GM12891 (cell line): ENCODE data around the gene SDC3.

ENCODE experiments used
- DNase-seq: peaks from one replicate; pipeline ENCODE4 v3.0.0; 2011; ENCODE audit warnings: low spot score; ENCODE audit not compliant: insufficient read length
- FAIRE-seq: peaks from 2 replicates; lab custom pipeline; 2011; peaks lifted over from hg19 to GRCh38; lab: Jason Lieb, UNC
- PAX5 ChIP-seq: IDR thresholded peaks from 2 replicates; pipeline ENCODE4 v1.6.1; 2011; ENCODE audit warnings: low read length, moderate library complexity, mild to moderate bottlenecking; ENCODE audit not compliant: insufficient read depth, severe bottlenecking
- POLR2A ChIP-seq: IDR thresholded peaks from 2 replicates; pipeline ENCODE4 v1.6.1; 2011; ENCODE audit warnings: low read depth, low read length, control low read depth
- POLR2AphosphoS5 ChIP-seq: IDR thresholded peaks from 2 replicates; pipeline ENCODE4 v1.6.1; 2011; ENCODE audit warnings: low read depth, low read length, control low read depth
- POU2F2 ChIP-seq: IDR thresholded peaks from 2 replicates; pipeline ENCODE4 v1.6.1; 2011; ENCODE audit warnings: low read depth, mild to moderate bottlenecking, control low read depth, low read length, moderate library complexity
- SPI1 ChIP-seq: IDR thresholded peaks from 2 replicates; pipeline ENCODE4 v1.6.1; 2011; ENCODE audit warnings: low read depth, low read length, control low read depth
- TAF1 ChIP-seq: IDR thresholded peaks from 2 replicates; pipeline ENCODE4 v1.6.1; 2011; ENCODE audit warnings: low read depth, low read length, control low read depth

The SDC3 gene

DNA sequence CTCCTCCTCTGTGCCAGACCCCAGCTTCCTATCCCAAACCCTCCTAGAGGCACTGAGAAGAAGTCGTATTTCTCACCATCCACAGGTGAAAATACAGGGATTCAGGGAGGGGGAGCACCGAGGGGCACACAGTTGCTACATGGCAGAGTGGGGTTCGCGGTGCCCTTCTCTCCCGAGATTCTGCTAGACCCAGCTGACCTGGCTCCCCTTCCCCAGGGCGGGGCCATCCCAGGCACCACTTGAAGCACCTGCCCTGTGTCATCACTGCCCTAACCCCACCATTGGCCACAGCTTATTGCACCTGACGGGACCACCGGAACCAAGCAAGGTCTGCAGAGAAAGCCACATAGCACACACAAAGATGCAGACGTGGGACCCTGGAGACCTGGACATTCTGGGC lies 30.5 kb downstream of the SDC3 start:
- DNase-seq (no peak), FAIRE-seq (no peak)
- TF ChIP-seq SPI1 (no peak), POLR2AphosphoS5 (no peak), POLR2A (no peak), POU2F2 (no peak), TAF1 (no peak), PAX5 (no peak)

DNA sequence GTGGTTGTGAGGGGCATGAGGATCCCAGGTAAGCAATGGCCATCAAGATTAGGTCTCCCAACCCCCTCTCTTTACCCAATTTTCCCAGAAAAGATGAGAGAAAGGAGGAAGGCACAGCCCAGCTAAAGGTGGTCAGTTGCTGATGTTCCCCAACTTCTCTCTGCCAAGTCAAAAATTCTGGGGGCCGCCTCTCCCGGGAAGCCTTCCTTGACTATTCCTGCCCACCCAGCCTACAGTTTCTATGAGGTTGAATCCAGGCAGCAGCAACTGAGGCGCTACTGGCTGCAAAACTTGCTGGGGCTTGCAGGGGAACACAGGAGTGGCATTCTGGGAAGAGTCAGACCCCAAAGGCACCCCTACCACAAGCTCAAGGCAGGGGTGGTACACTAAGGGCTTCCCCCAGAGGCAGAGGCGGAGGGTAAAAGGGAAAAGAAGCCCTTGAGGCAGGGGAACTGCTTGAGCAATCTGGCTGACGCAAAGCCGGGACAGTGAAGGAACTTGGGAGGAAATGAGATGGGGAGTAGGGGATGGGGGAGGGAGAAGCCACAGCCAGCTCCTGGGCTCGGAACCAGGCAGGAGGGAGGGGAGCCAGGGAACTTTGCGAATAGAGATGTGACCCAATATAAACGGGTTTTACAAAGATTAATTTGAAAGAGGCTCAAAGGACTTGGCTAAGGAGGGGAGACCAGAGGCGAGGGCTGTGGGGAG lies 31.2 kb downstream of the SDC3 start:
- DNase-seq (no peak), FAIRE-seq (no peak)
- no peak for TF ChIP-seq POLR2AphosphoS5
- TF ChIP-seq POLR2A: no peak
- TF ChIP-seq TAF1: no peak
- TF ChIP-seq POU2F2: no peak
- TF ChIP-seq PAX5: no peak
- TF ChIP-seq SPI1: no peak

DNA sequence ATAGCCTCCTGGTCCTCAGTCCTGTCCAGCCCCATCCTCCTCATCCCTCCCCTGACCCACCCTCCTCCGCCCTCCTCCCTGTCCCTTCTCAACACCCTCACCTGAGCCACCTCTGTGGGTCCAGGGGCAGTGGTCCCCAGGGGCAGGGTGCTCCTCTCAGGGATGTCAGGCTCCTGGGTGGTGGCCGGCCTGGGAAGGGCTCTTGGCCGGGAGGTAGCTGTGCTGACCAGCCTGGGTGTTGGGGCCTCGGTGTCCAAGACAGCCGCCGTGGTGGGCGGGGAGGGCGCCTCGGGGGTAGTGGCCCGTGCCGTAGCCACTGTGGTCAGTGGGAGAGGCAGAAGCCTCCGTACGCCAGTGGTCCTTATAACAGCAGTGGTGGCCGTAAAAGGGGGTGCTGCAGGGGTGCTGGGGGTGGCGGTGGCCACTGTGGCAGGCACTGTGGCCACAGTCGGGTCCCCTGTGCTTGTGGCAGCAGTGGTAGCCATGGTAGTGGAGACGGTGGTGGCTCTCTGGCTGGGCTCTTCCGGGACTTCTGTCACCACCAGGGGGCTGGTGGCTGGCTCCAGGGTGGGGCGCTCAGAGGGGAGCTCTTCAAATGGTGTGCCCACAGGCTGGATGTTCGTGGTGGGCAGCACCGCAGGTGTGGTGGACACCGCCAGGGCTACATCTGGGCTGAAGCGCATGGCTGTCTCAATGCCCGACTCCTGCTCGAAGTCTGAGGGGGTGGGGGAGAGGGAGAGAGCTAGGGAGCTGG lies 31.9 kb downstream of the SDC3 start:
- FAIRE-seq (no peak), DNase-seq (no peak)
- TF ChIP-seq PAX5 (no peak), POLR2AphosphoS5 (no peak), SPI1 (no peak), POLR2A (no peak), TAF1 (no peak), POU2F2 (no peak)

DNA sequence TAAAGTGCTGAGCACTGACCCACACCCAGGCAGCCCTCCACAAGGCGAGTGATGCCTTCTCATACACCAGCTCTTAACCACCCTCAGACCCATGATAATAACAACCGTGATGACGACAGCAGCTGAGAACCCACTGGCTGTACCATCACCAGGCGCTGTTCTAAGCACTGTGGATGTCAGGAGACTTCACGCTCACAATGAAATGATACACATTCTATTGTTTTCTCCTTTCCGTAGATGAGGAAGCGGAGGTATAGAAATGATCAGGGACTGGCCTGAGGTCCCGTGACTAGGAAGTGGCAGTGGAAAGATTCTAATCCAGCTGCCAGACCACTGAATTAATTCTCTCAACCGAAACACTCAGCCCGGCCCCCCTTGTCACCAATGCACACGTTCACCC lies 32.6 kb downstream of the SDC3 start:
- TF ChIP-seq PAX5 (no peak), POLR2A (no peak), POLR2AphosphoS5 (no peak), TAF1 (no peak), POU2F2 (no peak), SPI1 (no peak)
- FAIRE-seq (no peak), DNase-seq (no peak)

DNA sequence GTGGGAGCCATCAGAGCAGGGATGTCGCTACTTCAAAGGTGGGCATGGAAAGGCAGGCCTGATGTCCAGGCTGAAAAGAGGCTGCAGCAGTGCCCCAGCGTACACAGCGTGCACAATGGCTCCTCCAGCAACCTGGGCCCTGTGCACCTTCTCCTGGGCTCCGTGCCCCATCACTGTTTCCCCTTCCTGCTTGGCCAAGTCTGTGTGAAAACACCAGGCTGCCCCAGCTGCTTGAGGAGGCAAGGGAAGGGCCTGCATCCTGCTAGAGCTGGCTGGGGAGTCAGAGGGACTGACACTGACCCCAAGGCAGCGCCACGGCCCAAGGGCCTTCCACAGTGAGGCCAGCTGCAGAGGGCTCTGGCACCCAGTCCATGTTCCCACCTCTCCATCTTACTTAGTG lies 33.4 kb downstream of the SDC3 start:
- no peak for TF ChIP-seq POLR2A
- no peak for TF ChIP-seq TAF1
- no peak for TF ChIP-seq POLR2AphosphoS5
- TF ChIP-seq POU2F2: no peak
- no peak for TF ChIP-seq SPI1
- no peak for TF ChIP-seq PAX5
- FAIRE-seq (no peak), DNase-seq (no peak)

DNA sequence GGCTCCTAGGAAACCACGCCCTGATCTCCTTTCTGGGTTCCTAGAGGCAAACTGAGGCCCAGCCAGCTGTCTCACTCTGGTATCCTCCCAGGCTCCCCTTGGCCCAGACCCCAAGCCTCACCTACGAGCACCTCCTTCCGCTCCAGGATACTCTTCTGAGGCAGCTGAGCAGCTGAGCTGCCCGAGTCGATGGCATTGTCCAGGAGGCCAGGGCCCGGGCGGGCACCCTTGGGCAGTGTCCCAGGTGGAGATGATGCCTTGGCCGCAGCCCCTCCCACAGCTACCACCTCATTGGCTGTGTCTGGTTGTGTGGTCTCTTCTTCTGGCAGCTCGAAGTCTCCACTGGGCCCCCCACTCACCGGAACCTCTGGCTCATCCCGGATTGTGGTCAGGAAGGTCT lies 34.4 kb downstream of the SDC3 start:
- FAIRE-seq (no peak), DNase-seq (no peak)
- TF ChIP-seq POU2F2 (no peak), POLR2AphosphoS5 (no peak), TAF1 (no peak), PAX5 (no peak), POLR2A (no peak), SPI1 (no peak)

DNA sequence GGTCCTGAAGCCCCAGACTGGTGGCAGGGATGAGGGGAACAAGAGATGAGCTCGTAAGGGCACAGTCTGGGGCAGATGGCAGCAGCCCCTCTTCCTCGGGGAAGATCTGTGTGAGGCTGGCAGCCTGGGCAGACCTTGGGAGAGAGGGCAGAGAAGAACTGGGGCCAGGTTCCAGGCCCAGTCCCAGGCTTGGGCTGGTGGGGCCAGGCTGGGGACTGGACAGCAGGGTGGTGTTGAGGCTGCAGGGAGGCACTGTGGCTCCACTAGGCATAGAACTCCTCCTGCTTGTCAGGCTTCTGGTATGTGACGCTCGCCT lies 35.7 kb downstream of the SDC3 start:
- TF ChIP-seq PAX5: no peak
- TF ChIP-seq POLR2AphosphoS5: no peak
- TF ChIP-seq POLR2A: no peak
- no peak for TF ChIP-seq TAF1
- TF ChIP-seq SPI1: no peak
- DNase-seq (no peak), FAIRE-seq (no peak)

DNA sequence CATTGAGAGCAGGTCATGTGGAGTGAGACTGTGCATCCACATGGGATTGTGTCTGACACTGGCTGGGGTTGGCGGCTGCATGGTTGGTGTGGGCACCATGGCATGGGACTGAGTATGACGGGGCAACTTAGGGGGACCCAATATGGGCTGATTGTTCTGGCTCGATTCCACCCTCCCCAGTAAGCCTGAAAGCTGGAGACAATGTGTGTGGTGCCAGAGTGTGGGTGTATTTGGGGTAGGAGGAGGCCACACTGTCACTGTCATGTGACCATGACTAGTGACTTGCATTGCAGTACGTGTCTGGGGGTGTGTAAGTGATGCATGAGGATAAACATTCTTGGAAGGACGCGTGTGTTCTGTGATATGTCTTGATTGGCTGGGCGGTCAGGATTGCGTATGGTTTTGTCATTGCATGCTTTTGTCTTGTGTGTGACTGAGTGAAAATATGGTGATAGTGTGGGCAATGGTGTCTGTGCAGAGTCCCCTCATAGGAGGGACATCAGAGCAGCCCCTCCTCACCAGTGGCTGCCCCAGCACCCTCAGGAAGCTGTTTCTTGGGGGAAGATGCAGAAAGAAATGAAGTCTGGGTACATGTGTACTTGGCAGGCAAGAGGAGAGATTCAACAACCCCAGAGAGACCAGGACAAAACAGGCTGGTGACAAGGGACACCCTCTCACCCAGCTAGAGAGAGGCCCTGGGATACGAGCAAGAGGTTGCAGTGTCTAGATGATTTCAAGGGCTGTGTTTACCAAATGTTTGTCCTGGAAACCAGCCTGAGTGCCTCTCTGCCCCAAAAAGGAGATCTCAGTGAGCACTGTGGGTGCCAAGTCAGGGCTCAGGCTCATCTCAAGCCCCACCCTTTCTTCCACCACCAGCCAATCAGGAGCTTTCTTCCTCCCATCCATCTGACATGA lies 36.3 kb downstream of the SDC3 start:
- DNase-seq (no peak), FAIRE-seq (peak; percentile 33)
- TF ChIP-seq POU2F2 (no peak), SPI1 (no peak), TAF1 (no peak), POLR2AphosphoS5 (no peak), POLR2A (no peak), PAX5 (no peak)

DNA sequence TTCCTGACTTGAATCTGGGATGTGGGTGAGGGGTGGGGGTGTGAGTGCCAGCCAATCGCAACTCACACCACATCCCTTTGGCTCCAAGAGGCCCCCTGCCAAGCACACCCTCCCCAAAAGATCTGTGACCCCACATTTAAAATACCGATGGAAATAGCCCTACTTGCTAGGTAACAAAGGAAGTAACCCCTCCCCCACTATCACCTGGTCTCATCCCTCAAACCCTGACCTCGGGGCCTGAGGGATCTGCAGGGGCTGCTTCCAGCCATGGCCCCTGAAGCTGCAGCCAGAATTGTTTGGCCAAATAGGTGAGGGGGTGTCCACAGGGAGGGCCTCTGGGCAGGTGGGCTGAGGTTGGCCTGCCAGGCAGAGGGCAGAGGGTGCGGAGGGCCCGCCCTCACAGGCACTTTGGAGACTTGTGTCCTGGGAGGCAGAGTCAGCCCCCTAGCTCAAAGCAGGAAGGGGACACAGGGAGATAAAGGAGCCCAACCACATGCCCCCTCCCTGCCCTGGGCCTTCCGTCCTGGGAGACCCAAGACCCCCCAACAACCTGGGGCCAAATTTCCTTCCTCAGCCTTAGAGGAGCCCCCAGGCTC lies 37.2 kb downstream of the SDC3 start:
- FAIRE-seq (no peak), DNase-seq (no peak)
- TF ChIP-seq POU2F2: no peak
- TF ChIP-seq POLR2A: no peak
- TF ChIP-seq POLR2AphosphoS5: no peak
- TF ChIP-seq SPI1: no peak
- no peak for TF ChIP-seq TAF1
- TF ChIP-seq PAX5: no peak
